IPS-18c (cell line): ENCODE data around the gene PPM1F.

Experiments used
- H3K4me3 ChIP-seq: 2 replicates; pipeline ENCODE4 v1.7.0; 2013; ENCODE audit warnings: low read depth, mild to moderate bottlenecking, low read length, moderate library complexity; ENCODE audit not compliant: insufficient read depth
- H3K9me3 ChIP-seq: one replicate; pipeline ENCODE4 v1.6.1; 2013; ENCODE audit warnings: mild to moderate bottlenecking, low read length, moderate library complexity; ENCODE audit not compliant: control insufficient read depth, insufficient read depth

PPM1F gene

DNA sequence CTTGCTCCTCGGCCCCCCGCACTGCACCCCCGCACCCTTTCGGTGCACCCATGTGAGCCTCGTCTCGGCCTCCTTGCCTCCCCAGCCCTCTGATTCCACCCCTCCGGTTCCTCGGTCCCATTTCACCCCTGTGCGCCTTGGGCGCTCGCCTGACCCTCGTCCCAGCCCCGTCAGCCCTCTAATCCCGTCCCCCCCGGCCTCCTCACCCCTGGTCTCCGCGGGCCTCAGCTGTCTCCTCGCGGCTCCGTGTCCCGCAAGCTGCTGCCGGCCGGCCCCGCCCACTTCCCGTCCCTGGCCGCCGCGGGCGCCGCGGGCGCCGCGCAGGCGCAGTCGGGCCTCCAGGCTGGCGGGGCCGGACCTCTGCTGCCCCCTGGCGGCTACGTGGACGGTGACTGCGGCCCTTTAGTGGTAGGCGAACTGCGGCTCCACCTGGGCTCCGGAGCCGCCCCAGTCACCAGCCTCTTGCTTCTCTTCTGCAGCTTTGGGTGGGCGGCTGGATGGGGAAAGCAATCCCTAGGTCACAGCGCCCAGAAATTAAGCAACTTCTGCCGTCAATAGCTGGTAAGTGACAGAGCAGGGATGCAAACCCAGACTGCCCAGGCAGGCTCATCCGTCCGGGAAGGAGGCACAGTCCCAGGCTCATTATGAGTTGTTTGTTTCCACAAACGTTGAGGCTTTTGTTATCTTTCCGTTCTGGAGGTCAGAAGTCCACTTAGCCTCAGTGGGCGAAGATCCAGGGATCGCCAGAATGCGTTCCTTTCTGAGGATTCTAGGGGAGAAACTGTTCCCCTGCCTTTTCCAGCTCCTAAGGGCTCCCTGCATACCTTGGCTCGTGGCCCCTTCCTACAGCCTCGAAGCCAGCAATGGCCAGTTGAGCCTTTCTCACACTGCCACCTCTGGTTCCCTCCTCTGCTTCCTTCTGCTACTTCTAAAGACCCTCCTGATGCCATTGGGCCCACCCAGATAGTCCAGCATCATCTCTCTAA is at the start of gene PPM1F:
Gene PPM1F (minus strand): TSS at position 263 of the 986 bp plus-strand sequence. CDS start 6,800 bp downstream, outside the sequence.
- peak within 1 kb of the TSS; percentile 80 for H3K4me3 ChIP-seq
- peaks cover 3% of the 10 kb centered on the region for H3K9me3 ChIP-seq

- no peak overlapping the region for H3K4me3 ChIP-seq
- H3K9me3 ChIP-seq = no peaks in the 10 kb centered on the region
These were observed 49.2 kb upstream of the PPM1F start for GRCh38 chr22:22001664-22002525.

DNA sequence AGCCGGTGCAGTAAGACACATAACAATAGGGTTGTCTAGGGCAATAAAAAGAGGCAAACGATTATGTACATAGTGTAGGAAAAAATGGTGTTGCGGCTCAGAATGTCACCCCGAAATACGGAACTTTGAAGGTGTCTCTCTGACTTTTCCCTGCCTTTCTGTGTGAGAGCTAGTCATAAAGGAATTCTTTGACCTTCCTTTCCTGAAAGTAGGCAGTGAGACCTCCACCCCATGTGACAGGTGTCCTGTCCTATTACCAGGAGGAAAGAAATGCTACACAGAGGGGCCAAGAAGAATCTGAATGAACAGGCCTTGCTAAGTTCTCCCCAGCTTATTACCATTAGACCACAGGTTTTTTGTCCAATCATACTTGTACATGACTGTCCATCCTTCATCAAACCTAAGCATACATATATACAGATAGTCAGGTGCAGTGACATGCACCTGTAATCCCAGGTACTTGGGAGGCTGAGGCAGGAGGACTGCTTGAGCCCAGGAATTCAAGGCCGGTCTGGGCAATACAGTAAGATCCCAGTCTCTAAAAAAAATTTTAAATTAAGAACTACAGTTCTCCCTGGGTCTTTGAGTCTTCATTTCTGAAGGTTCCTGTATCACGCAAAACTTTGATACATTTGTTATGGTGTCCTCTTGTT is 46.1 kb upstream of the PPM1F start:
- no peak overlapping the region for H3K4me3 ChIP-seq
- no peaks in the 10 kb centered on the region for H3K9me3 ChIP-seq

DNA sequence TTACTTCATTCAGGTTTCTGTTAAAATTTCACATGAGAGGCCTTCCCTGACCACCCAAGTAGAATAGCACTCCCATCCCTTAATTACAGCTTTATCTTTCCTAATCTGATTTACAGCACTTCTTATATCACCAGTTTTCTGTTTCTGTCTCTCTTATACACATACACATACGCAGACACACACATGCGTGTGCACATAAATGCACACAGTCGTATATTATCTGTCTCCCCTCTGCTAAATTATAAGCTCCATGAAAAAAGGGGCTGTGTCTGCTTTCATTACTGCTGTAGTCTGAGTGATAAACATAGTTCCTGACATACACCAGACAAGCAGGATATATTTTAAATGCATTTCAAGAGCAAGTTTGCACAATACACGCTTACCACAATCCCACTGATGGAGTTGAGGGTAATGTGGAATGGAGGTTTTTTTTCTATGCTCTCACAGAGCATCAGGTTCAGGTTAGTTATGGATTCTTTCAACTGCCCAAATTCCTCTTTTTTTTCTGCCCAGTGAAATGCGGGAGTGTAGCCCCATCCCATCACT is 43.6 kb upstream of the PPM1F start:
- no peaks in the 10 kb centered on the region for H3K9me3 ChIP-seq
- no peak overlapping the region for H3K4me3 ChIP-seq

DNA sequence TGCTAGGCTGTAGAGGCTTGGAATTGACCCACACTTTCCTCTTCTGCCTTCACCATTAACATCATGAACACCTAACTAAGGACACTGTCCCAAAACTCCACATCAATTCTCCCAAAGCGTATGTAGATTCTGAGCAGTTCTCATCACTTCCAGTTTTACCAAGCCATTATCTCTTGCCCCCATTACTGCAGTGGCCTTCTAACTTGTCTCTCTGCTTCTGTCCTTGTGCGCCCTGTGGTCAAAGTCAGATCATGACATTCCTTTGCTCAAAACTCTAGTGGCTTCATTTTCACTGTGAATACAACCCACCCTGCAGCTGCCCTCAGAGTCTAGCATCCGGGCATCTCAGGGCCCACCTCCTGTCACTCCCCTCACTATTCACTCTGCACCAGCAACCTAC is 43.0 kb upstream of the PPM1F start:
- Histone ChIP-seq H3K4me3 (no peak overlapping the region), H3K9me3 (no peaks in the 10 kb centered on the region)

DNA sequence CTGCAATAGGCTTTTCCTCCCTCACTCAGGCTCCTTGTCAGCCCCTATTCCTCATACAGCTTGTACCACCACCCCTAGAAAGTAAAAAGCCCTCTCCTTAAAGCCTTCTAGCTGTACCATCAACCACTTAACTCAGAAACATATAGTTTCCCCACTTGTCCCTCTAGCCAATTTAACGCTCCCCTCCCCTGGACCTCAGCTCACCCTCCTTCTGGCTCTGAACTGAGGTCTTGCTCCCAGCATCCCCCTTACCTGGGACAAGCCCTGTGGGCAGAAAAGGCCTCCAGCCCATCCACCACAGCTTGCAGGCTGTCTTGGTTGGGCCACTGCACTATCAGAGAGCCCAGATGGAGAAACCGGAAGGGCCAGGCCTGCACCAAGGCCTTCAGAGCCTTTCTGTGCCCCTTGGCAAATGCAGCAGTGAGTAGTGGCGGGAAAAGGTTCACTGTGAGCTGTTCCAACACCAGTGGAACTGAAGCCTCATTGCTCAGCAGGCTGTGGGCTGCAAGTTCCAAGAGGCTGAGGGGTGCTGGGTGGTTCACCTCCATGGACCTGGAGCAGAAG is 42.3 kb upstream of the PPM1F start:
- H3K9me3 ChIP-seq = no peaks in the 10 kb centered on the region
- no peak overlapping the region for H3K4me3 ChIP-seq

DNA sequence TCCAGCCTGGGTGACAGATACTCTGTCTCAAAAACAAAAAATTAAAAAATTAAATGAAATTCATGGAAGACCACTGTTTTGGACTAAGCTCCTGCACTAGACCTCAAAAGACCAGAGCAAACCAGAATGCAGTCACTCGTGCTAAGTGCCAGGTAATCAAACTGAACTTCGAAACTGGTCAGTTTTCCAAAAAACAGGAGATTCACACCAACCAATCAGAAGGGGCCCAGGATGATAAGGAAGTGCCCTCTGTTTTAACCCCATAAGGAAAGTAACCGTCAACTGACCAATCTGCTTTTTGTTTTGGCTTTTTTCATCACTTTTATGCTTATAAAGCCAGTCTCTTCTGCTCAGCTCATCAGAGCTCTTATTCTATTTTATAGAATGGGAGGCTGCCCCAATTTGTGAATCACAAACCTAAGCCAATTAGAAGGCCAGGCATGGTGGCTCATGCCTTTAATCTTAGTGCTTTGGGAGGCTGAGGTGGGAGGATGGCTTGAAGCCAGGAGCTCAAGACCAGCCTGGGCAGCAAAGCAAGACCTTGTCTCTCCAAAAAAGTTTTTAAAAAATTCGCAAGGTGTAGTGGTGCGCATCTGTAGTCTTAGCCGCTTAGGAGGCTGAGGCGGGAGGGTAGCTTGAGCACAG is 40.1 kb upstream of the PPM1F start:
- Histone ChIP-seq H3K4me3 (no peak overlapping the region), H3K9me3 (no peaks in the 10 kb centered on the region)

DNA sequence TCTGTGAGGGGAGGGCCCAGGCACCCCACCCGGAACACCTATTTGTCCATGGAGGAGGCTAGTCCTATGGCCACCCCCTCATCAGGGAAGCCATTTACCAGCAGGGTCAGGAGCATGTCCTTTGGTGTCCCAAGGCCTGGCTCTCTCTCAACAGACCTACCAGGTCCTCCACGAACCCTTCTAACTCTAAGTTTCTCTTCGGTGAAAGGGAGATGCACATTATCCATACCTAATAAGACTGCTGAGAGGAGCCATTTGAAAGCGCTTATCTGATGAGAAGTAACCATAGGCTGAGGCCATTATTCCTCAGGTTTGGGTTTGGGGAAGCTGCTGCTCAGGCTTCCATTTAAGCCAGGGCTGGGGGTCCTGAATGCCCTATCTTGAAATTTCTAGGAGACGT is 39.1 kb upstream of the PPM1F start:
- Histone ChIP-seq H3K4me3 (no peak overlapping the region), H3K9me3 (no peaks in the 10 kb centered on the region)

- H3K9me3 ChIP-seq = no peaks in the 10 kb centered on the region
- H3K4me3 ChIP-seq = no peak overlapping the region
These were observed 38.6 kb upstream of the PPM1F start for GRCh38 chr22:21991304-21991596.

GRCh38 chr22:21990445-21991303 is 38.0 kb upstream of the PPM1F start:
- Histone ChIP-seq H3K9me3 (no peaks in the 10 kb centered on the region), H3K4me3 (no peak overlapping the region)

DNA sequence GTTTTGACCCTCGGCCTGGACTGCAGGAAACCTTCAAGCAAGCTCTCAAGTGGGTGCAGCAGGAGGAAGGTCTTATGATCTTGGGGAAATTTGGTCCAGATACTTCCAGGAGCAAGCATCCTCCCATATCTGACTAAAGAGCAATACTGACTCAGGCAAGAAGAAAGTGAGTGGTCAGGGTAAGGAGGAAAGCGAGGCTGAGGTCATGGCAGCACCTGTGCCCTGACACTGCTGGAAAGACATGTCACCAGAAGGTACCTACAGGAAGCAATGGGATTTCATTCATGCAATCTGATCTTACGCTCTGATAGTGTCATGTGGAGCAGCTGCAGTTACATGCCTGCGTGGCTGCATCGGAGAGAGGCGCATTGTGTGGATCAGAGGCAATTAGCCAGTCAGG is 36.4 kb upstream of the PPM1F start:
- Histone ChIP-seq H3K4me3 (no peak overlapping the region), H3K9me3 (no peaks in the 10 kb centered on the region)

DNA sequence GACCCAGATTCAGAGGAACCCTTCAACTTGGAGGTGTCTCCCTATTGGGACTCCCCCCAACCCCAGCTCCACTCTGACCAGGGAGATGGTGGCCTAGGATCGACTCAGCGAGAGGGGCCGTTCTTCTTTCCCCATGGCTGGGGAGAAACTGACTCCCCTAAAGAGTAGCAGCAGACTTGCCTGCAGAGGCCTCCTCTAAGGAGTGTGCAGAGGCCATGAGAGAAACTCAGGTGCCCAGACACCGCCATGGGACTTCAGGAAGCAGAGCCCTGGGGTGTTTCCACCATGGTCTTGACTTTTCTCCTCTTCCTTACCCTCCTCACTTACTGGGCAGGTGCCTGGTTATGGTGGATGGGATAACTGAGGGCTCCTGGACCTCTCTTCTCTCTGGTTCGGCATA is 32.6 kb upstream of the PPM1F start:
- H3K9me3 ChIP-seq = no peaks in the 10 kb centered on the region

DNA sequence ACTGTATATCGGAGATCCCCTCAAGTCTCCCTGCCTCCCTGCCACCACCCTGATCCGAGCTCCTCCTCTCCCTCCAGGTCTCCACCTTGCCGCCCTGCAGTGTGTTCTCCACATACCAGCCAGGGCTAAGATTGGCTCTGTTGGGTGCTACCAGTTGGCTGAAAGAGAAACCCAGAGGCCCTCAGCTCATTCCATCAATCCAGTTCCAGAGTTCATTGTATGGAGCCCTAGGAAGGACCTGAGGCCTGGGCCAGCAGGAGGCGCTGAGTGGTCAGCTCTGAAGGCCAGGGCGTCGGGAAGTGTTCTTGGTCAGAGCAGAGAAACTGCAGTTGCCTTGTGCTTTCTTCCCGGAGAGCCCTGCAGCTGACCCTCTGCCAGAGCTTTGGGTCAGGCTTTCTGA is 32.1 kb upstream of the PPM1F start:
- no peaks in the 10 kb centered on the region for H3K9me3 ChIP-seq
- no peak overlapping the region for H3K4me3 ChIP-seq

More for the DNA sequence above, 32.6 kb upstream of the PPM1F start:
- no peak overlapping the region for H3K4me3 ChIP-seq

DNA sequence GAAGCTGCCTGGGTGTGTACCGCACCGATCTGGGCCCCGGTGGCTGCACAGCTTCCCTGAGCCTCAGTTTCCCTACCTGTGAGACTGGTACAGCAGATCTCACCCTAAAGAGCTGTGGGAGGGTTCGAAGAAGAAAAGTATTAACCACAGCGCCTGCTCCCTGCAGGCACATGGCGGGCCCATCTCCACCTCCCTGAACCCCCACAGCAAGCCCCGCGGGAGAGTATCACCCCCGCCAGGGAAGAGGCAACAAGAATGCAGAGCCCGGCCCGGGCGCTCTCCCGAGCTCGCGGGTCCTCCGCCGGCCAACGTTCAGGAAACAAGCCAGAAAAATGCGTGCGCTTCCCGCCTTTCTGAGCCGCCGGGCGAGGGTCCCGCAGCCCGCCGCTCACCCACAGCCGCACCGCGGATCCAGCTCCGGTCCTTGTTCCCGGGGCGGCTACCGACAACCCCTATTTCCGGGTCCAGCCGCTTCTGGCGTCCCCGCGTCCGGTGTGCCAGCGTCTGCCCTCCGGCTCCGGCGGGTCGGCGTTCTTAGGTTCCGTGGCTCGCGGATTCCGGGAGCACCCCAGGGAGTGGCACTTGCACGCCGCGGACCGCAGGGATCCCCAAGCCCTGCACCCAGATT is 29.8 kb upstream of the PPM1F start, which contains the start of gene TOP3B:
Gene TOP3B (minus strand): TSS at position 450 of the 628 bp plus-strand sequence. CDS start 7,078 bp downstream, outside the sequence.
- H3K9me3 ChIP-seq = no peaks in the 10 kb centered on the region
- H3K4me3 ChIP-seq = peak within 1 kb of the TSS; percentile 94

GRCh38 chr22:21981874-21982273 is 29.2 kb upstream of the PPM1F start:
- no peaks in the 10 kb centered on the region for H3K9me3 ChIP-seq
- peak overlapping the region; percentile 94 for H3K4me3 ChIP-seq
